Non-pigmented ciliary epithelial cell (primary cell): Measurements from ENCODE around the gene ATE1.

ENCODE experiments used
- DNase-seq: peaks from one replicate; pipeline ENCODE4 v3.0.0-alpha.2; 2010; ENCODE audit warnings: low read depth

The ATE1 gene

GRCh38 chr10:121694966-121695643 lies 232.7 kb downstream of the ATE1 start:
- no peak for DNase-seq

DNA sequence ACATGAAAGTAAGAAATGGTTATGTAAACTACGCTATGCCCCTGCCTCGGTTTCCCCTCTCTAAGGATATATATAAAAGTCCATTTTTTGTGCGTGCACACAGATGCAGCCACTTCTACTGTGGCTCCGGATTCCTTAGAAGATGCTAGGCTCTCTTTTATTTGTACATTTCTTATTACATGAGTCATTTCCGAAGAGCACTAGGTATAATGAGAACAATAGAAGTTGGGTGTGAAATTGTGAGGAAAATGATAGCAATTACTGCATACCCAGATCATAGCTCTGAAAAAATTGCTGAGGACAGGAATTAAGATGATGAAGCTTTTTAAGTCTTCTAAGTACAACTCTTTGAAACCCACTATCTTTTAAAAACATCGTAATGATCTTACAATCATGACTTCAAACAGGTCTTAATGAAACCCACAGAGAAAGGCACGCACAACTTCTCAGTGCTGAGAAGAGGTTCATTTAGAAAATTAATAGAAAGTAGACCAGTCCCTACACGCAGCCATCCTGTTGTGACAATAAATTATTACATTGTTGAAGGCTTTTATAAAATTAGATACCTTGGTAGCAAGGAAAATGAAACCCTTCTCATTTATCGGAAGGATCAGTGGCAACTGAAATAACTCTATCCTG lies 233.4 kb downstream of the ATE1 start:
- no peak for DNase-seq

- DNase-seq: no peak
These were observed 235.2 kb downstream of the ATE1 start for GRCh38 chr10:121692626-121693025.

DNA sequence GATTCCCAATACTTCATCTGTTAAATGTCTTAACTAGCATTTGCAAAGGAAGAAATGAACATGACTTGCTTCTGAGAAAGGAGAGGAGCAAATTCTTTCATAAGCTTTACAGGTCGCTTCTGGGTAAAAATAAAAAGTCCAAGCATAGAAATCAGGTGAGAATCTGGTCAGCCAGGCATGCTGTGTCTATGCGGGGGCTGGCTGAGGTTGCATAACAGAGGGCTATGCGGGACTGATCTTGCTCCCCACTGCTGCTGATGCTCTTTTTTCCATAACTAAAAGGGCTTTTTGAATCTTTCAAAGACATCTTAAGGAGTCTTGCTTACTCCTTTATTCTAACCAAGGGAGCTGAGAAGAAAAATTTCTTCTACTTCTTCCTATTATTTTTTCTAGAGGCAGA lies 236.9 kb downstream of the ATE1 start:
- no peak for DNase-seq
